DOHH2 (cell line): ENCODE results near the gene PEF1.

Source experiments
- H3F3A ChIP-seq: fragments of 200-600 bp; sonication (generic), shearing (Covaris generic); 2 replicates; pipeline ENCODE4 v1.6.0; 2016; ENCODE audit warnings: antibody characterized with exemption, mild to moderate bottlenecking; ENCODE audit not compliant: control insufficient read depth, insufficient read depth
- H3K27ac ChIP-seq: fragments of 200-600 bp; sonication (generic); 2 replicates; pipeline ENCODE4 v1.5.1; 2014; ENCODE audit warnings: low read depth, mild to moderate bottlenecking, low read length, moderate library complexity
- H3K27me3 ChIP-seq: fragments of 200-600 bp; sonication (generic); 2 replicates; pipeline ENCODE4 v1.6.1; 2014; ENCODE audit warnings: mild to moderate bottlenecking, low read length, mixed read lengths; ENCODE audit not compliant: control insufficient read depth
- H3K36me3 ChIP-seq: fragments of 200-600 bp; sonication (generic); 2 replicates; pipeline ENCODE4 v1.6.1; 2014; ENCODE audit warnings: mild to moderate bottlenecking, low read length, moderate library complexity, mixed read lengths; ENCODE audit not compliant: control insufficient read depth
- H3K4me1 ChIP-seq: fragments of 200-600 bp; sonication (generic); 2 replicates; pipeline ENCODE4 v1.6.1; 2014; ENCODE audit warnings: mild to moderate bottlenecking, low read length, mixed read lengths; ENCODE audit not compliant: control insufficient read depth
- H3K4me2 ChIP-seq: fragments of 200-600 bp; sonication (generic); 2 replicates; pipeline ENCODE4 v1.6.0; 2014; ENCODE audit warnings: mild to moderate bottlenecking, low read length, moderate library complexity
- H3K4me3 ChIP-seq: fragments of 200-600 bp; sonication (generic); 2 replicates; pipeline ENCODE4 v1.5.1; 2014; ENCODE audit warnings: mild to moderate bottlenecking, low read length, mixed read lengths
- H3K79me2 ChIP-seq: fragments of 200-600 bp; sonication (generic); 2 replicates; pipeline ENCODE4 v1.6.1; 2014; ENCODE audit warnings: mild to moderate bottlenecking, low read length, mixed read lengths; ENCODE audit not compliant: control insufficient read depth
- H3K9me2 ChIP-seq: fragments of 200-600 bp; sonication (generic); replicated peaks from 2 replicates; pipeline ENCODE4 v1.6.1; 2014; ENCODE audit warnings: mild to moderate bottlenecking, low read length, mixed read lengths; ENCODE audit not compliant: control insufficient read depth
- H3K9me3 ChIP-seq: fragments of 200-600 bp; sonication (generic); 2 replicates; pipeline ENCODE4 v1.6.1; 2014; ENCODE audit warnings: antibody characterized with exemption, low read length, mixed read lengths; ENCODE audit not compliant: control insufficient read depth, insufficient read depth
- H4K20me1 ChIP-seq: fragments of 200-600 bp; sonication (generic); 2 replicates; pipeline ENCODE4 v1.6.0; 2014; ENCODE audit warnings: low read depth, mild to moderate bottlenecking, antibody characterized with exemption, low read length, moderate library complexity; ENCODE audit not compliant: control insufficient read depth, insufficient read depth
- EZH2phosphoT487 ChIP-seq: fragments of 200-600 bp; sonication (generic); IDR thresholded peaks from 2 replicates; pipeline ENCODE4 v1.6.1; 2017; ENCODE audit warnings: borderline replicate concordance, mild to moderate bottlenecking, antibody characterized with exemption, low read length, moderate library complexity, mixed read lengths
- TF ChIP-seq, protein P1 (sequence below): fragments of 200-600 bp; sonication (generic); IDR thresholded peaks from one replicate; pipeline ENCODE4 v1.5.1; 2014; ENCODE audit warnings: antibody characterized with exemption, mild to moderate bottlenecking, low read depth, low read length; ENCODE audit not compliant: poor library complexity, severe bottlenecking

The PEF1 gene

DNA sequence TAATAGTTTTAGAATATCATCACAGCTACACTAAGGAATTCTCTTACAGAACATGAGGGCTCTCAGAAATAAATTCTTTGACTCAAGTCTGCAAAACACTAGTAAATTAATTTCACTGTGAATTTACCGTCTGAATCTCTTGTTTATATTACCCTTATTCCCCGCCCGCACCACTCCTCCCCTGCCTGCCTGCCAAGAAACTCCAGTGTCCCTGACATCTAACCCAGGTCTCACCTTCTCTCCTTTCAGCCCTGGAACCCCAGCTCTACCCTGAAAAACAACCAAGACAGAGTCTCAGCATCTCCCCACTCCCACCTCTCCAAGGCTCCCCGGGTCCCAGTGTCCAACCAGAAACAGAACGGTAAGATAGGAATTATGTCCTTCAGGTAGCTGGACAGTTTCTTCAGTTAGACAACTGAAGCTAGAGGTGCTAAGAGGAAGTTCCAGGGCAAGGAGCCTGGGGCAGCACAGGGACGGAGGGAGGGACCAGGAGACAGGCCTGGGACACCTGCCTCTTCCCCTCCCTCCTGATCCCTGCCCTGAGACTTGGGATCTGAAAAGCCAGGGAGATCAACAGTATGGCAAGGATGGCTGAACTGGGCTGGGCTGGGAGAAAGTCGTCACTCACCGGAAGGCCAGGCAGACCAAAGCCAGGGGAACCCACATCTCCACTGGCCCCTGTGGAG is 43.7 kb upstream of the PEF1 start:
- Histone ChIP-seq H3K36me3 (no peaks in the 10 kb centered on the region), H3K79me2 (no peaks in the 10 kb centered on the region), H3K4me1 (no peaks in the 10 kb centered on the region), H3K9me2 (no peaks in the 10 kb centered on the region), H3F3A (no peaks in the 10 kb centered on the region), H3K4me3 (no peak overlapping the region), H3K9me3 (no peaks in the 10 kb centered on the region), H3K4me2 (no peak overlapping the region), H3K27me3 (peaks cover 31% of the 10 kb centered on the region), H3K27ac (no peak overlapping the region), H4K20me1 (no peaks in the 10 kb centered on the region)
- TF ChIP-seq, protein P1, sequence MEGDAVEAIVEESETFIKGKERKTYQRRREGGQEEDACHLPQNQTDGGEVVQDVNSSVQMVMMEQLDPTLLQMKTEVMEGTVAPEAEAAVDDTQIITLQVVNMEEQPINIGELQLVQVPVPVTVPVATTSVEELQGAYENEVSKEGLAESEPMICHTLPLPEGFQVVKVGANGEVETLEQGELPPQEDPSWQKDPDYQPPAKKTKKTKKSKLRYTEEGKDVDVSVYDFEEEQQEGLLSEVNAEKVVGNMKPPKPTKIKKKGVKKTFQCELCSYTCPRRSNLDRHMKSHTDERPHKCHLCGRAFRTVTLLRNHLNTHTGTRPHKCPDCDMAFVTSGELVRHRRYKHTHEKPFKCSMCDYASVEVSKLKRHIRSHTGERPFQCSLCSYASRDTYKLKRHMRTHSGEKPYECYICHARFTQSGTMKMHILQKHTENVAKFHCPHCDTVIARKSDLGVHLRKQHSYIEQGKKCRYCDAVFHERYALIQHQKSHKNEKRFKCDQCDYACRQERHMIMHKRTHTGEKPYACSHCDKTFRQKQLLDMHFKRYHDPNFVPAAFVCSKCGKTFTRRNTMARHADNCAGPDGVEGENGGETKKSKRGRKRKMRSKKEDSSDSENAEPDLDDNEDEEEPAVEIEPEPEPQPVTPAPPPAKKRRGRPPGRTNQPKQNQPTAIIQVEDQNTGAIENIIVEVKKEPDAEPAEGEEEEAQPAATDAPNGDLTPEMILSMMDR, result no peak
- TF ChIP-seq EZH2phosphoT487, result no peak

DNA sequence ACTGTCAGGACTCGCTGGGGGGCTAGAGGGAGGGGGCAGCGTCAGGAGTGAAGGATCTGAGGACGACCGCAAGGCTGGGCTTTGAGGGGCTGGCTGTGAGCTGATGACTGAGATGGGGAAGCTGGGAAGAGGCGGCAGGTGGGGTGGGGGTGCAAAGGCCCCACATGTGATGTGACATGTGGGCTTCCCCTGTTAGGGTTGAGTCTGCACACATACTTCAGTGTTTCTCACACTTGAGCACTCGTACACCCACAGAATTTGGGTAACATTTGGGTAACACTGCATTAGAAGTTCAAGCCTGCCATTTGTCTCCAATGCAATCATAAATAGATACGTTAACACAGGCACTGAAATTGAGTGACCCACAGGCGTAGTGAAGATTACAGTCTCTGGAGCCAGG is 42.9 kb upstream of the PEF1 start:
- no peaks in the 10 kb centered on the region for H3K9me2 ChIP-seq
- TF ChIP-seq, protein P1, result no peak
- TF ChIP-seq EZH2phosphoT487, result no peak

DNA sequence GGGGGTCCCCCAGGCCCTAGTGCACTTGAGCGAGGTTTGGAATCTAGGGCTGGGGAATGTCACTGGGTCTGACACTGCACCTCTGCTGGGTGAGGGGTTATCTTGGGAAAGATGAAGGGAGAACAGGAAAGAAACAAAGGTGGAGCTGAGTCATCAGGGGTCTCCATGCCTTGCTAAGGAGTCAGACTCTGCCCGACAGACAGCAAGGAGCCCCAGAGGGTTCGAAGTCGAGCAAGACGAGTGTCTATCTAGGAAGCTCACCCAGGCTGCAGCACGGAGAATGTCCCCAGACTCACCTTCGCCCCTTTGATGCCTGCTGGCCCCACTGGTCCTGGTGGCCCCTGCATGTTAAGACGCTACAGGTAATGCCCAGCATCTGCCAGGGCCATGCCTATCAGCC is 41.1 kb upstream of the PEF1 start:
- no peak for TF ChIP-seq EZH2phosphoT487
- TF ChIP-seq, protein P1, result no peak

More for the DNA sequence above, 42.9 kb upstream of the PEF1 start:
- Histone ChIP-seq H3K79me2 (no peaks in the 10 kb centered on the region), H3K36me3 (no peaks in the 10 kb centered on the region), H3F3A (no peaks in the 10 kb centered on the region), H3K4me1 (no peaks in the 10 kb centered on the region), H3K4me2 (no peak overlapping the region), H3K27me3 (peaks cover 31% of the 10 kb centered on the region), H3K9me3 (no peaks in the 10 kb centered on the region), H3K27ac (no peak overlapping the region), H3K4me3 (no peak overlapping the region), H4K20me1 (no peaks in the 10 kb centered on the region)

More for the DNA sequence above, 41.1 kb upstream of the PEF1 start:
- Histone ChIP-seq H3K36me3 (no peaks in the 10 kb centered on the region), H3K4me3 (no peak overlapping the region), H3K79me2 (no peaks in the 10 kb centered on the region), H3F3A (no peaks in the 10 kb centered on the region), H3K27me3 (peaks cover 36% of the 10 kb centered on the region), H3K9me3 (no peaks in the 10 kb centered on the region), H3K9me2 (no peaks in the 10 kb centered on the region), H3K4me1 (no peaks in the 10 kb centered on the region), H4K20me1 (no peaks in the 10 kb centered on the region), H3K27ac (no peak overlapping the region), H3K4me2 (no peak overlapping the region)
